Medulla oblongata (tissue), 1 donor: Measurements from ENCODE around the gene HIF1A.
A peak's percentile ranks its signal among the peaks of the same experiment; 100 is the strongest.
"Not testable (repeated sequence)": the region's sequence is repeated elsewhere in the genome, so short reads cannot be mapped to it uniquely, and the experiment has no call there.

Source experiments
- DNase-seq: peaks from one replicate; pipeline ENCODE4 v3.0.0-alpha.2; 2015; ENCODE audit errors: extremely low spot score

Gene HIF1A

GRCh38 chr14:61694830-61695694 lies at the start of gene HIF1A:
Gene HIF1A (plus strand): TSS chr14:61695513. CDS start chr14:61695805, 292 bp downstream.
- DNase-seq = peak; percentile 99

GRCh38 chr14:61646366-61647116 lies 48.8 kb upstream of the HIF1A start:
- no peak for DNase-seq

GRCh38 chr14:61647704-61648103 lies 47.6 kb upstream of the HIF1A start:
- DNase-seq = no peak

GRCh38 chr14:61648377-61648776 lies 46.9 kb upstream of the HIF1A start:
- DNase-seq = no peak

- no peak for DNase-seq
These were observed 46.0 kb upstream of the HIF1A start for GRCh38 chr14:61649283-61649682.

- DNase-seq = no peak
These were observed 44.0 kb upstream of the HIF1A start for GRCh38 chr14:61651355-61651754.

- DNase-seq = no peak
These were observed 42.6 kb upstream of the HIF1A start for GRCh38 chr14:61652526-61653262.

- no peak for DNase-seq
These were observed 41.8 kb upstream of the HIF1A start for GRCh38 chr14:61653507-61653906.

GRCh38 chr14:61654026-61654425 lies 41.3 kb upstream of the HIF1A start:
- no peak for DNase-seq

GRCh38 chr14:61655777-61656176 lies 39.5 kb upstream of the HIF1A start:
- DNase-seq = no peak

- no peak for DNase-seq
These were observed 39.0 kb upstream of the HIF1A start for GRCh38 chr14:61656341-61656740.

GRCh38 chr14:61658111-61658510 lies 37.2 kb upstream of the HIF1A start:
- not testable (repeated sequence) for DNase-seq

- no peak for DNase-seq
These were observed 35.7 kb upstream of the HIF1A start for GRCh38 chr14:61659582-61659981.

- DNase-seq = no peak
These were observed 33.6 kb upstream of the HIF1A start for GRCh38 chr14:61661471-61662400.

- no peak for DNase-seq
These were observed 32.6 kb upstream of the HIF1A start for GRCh38 chr14:61662437-61663311.

GRCh38 chr14:61663312-61663979 lies 31.9 kb upstream of the HIF1A start:
- peak; percentile 35 for DNase-seq

GRCh38 chr14:61668282-61668681 lies 27.0 kb upstream of the HIF1A start:
- DNase-seq = no peak

- DNase-seq = no peak
These were observed 24.7 kb upstream of the HIF1A start for GRCh38 chr14:61670576-61670975.

- DNase-seq = no peak
These were observed 24.2 kb upstream of the HIF1A start for GRCh38 chr14:61671082-61671481.

- DNase-seq = no peak
These were observed 22.5 kb upstream of the HIF1A start for GRCh38 chr14:61672796-61673195.
